Neuronal stem cell (in vitro differentiated cells): ENCODE measurements around the gene PLAC1.

Experiments used
- DNase-seq: peaks from one replicate; pipeline ENCODE4 v3.0.0-alpha.2; 2013; ENCODE audit warnings: low spot score
- H2AFZ ChIP-seq: one replicate; pipeline ENCODE4 v1.6.1; 2013; ENCODE audit warnings: mild to moderate bottlenecking, low read length, inconsistent platforms
- H2AK5ac ChIP-seq: 2 replicates; pipeline ENCODE4 v1.6.1; 2013; ENCODE audit warnings: low read depth, mild to moderate bottlenecking, inconsistent platforms, low read length, moderate library complexity, mixed read lengths
- H2BK120ac ChIP-seq: 2 replicates; pipeline ENCODE4 v1.6.1; 2013; ENCODE audit warnings: low read depth, mild to moderate bottlenecking, inconsistent platforms, low read length, moderate library complexity, mixed read lengths
- H2BK12ac ChIP-seq: one replicate; pipeline ENCODE4 v1.6.1; 2013; ENCODE audit warnings: low read length, inconsistent platforms
- H2BK15ac ChIP-seq: 2 replicates; pipeline ENCODE4 v1.6.1; 2013; ENCODE audit warnings: mild to moderate bottlenecking, low read length, inconsistent platforms, mixed read lengths
- H2BK5ac ChIP-seq: one replicate; pipeline ENCODE4 v1.6.1; 2013; ENCODE audit warnings: inconsistent platforms, mild to moderate bottlenecking, low read length, moderate library complexity
- H3K14ac ChIP-seq: one replicate; pipeline ENCODE4 v1.6.1; 2013; ENCODE audit warnings: low read length, inconsistent platforms
- H3K18ac ChIP-seq: 2 replicates; pipeline ENCODE4 v1.6.1; 2013; ENCODE audit warnings: low read length, inconsistent platforms
- H3K23ac ChIP-seq: 2 replicates; pipeline ENCODE4 v1.6.1; 2013; ENCODE audit warnings: low read depth, mild to moderate bottlenecking, mixed read lengths, low read length, inconsistent platforms; ENCODE audit not compliant: poor library complexity
- H3K27ac ChIP-seq: replicated peaks from 3 replicates; pipeline ENCODE4 v1.5.1; 2013; ENCODE audit warnings: low read length, inconsistent platforms
- H3K27me3 ChIP-seq, 3 experiments: 2 replicates each; pipeline ENCODE4 v1.6.1; 2013; ENCODE audit warnings: low read length in 3 of 3, mild to moderate bottlenecking in 2 of 3, inconsistent platforms in 1 of 3, low read depth in 1 of 3, mixed read lengths in 1 of 3, moderate library complexity in 1 of 3; ENCODE audit not compliant: control insufficient read depth in 3 of 3, insufficient read depth in 3 of 3
- H3K36me3 ChIP-seq, 2 donors: replicated peaks in 1 of 2; 2 replicates each; pipeline ENCODE4 v1.6.1; 2013; ENCODE audit warnings: low read length in 2 of 2; ENCODE audit not compliant: control insufficient read depth in 2 of 2, insufficient read depth in 2 of 2
- H3K4ac ChIP-seq: 2 replicates; pipeline ENCODE4 v1.6.1; 2013; ENCODE audit warnings: inconsistent platforms, mild to moderate bottlenecking, low read length, moderate library complexity
- H3K4me1 ChIP-seq, 2 donors: 1 replicate in 1 of 2; 2 replicates in 1 of 2; pipeline ENCODE4 v1.6.1; 2013; ENCODE audit warnings: low read length in 2 of 2, low read depth in 1 of 2; ENCODE audit not compliant: control insufficient read depth in 2 of 2, insufficient read depth in 1 of 2
- H3K4me2 ChIP-seq: one replicate; pipeline ENCODE4 v1.6.1; 2013; ENCODE audit warnings: mild to moderate bottlenecking, low read length, inconsistent platforms; ENCODE audit not compliant: insufficient read depth, poor library complexity, severe bottlenecking
- H3K4me3 ChIP-seq, 2 donors: 2 replicates each; pipeline ENCODE4 v1.5.1; 2013; ENCODE audit warnings: low read length in 2 of 2, mild to moderate bottlenecking in 2 of 2, inconsistent platforms in 1 of 2, moderate library complexity in 1 of 2
- H3K79me1 ChIP-seq: one replicate; pipeline ENCODE4 v1.6.1; 2013; ENCODE audit warnings: low read depth, mild to moderate bottlenecking, inconsistent platforms, low read length, moderate library complexity
- H3K9ac ChIP-seq: one replicate; pipeline ENCODE4 v1.6.1; 2013; ENCODE audit warnings: mild to moderate bottlenecking, low read depth, low read length, inconsistent platforms; ENCODE audit not compliant: poor library complexity
- H3K9me3 ChIP-seq, 2 donors: replicated peaks in 1 of 2; 2 replicates each; pipeline versions ENCODE3 to v1.6.1; 2013; ENCODE audit warnings: low read length in 2 of 2, mild to moderate bottlenecking in 2 of 2, inconsistent platforms in 1 of 2, low read depth in 1 of 2, mixed read lengths in 1 of 2, moderate library complexity in 1 of 2; ENCODE audit not compliant: control insufficient read depth in 2 of 2, insufficient read depth in 1 of 2
- H4K8ac ChIP-seq: one replicate; pipeline ENCODE4 v1.6.1; 2013; ENCODE audit warnings: low read depth, mild to moderate bottlenecking, inconsistent platforms, low read length, moderate library complexity
- H4K91ac ChIP-seq: one replicate; pipeline ENCODE4 v1.6.1; 2013; ENCODE audit warnings: low read length, low read depth, mild to moderate bottlenecking, inconsistent platforms; ENCODE audit not compliant: poor library complexity
- WGBS, 2 donors: extraction: QIAGEN DNeasy Blood & Tissue Kit; methylation state at CpG; one replicate each; pipeline ENCODE4 v1.1.7; 2013; ENCODE audit warnings: missing lambda C conversion rate in 2 of 2, mixed read lengths in 1 of 2; ENCODE audit not compliant: insufficient read length in 2 of 2, insufficient replicate concordance in 1 of 2; ENCODE audit errors: extremely low coverage in 2 of 2; 5-methylcytosine and 5-hydroxymethylcytosine counted together

The PLAC1 gene

DNA sequence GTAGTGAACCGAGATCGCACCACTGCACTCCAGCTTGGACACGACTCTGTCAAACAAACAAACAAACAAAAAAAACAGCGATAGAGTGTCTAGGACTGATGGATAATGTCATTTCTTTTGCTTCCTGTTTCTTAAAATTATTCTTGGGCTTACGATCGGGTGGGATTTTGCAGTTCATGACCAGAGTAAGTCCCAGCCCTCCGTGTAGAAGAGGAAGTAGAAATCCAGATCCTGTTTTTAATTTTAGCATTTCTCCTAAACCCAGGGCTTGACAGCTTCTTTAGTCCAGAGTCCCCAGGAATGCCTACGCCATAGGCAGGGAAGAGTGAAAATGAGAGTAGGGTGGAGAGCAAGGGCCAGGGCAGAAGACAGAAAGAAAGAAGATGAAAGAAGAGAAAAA is 104.0 kb downstream of the PLAC1 start:
- Histone ChIP-seq H3K23ac (no peak overlapping the region), H3K9me3 (no peaks in the 10 kb centered on the region), H3K4me3 (no peak overlapping the region), H3K27ac (no peak overlapping the region), H3K9ac (no peak overlapping the region), H2AFZ (no peak overlapping the region), H2BK12ac (no peak overlapping the region), H3K27me3 (peaks cover 0 to 27% (median 14%) of the 10 kb centered on the region in 3 experiments), H2BK15ac (no peak overlapping the region), H3K4me2 (no peak overlapping the region), H3K79me1 (no peaks in the 10 kb centered on the region), H3K18ac (no peak overlapping the region), H3K36me3 (no peaks in the 10 kb centered on the region), H3K4me1 (peaks cover 2 to 10% of the 10 kb centered on the region in 2 donors), H4K8ac (no peak overlapping the region), H2BK120ac (no peak overlapping the region), H3K4ac (no peak overlapping the region), H4K91ac (no peak overlapping the region), H2AK5ac (no peak overlapping the region), H3K14ac (no peak overlapping the region), H2BK5ac (no peak overlapping the region)
- no CpG with 5 or more reads among the region's 8 CpGs for whole genome bisulfite sequencing, 2 donors
- no peak for DNase-seq

- no peak for DNase-seq
- Histone ChIP-seq H3K4me3 (no peak overlapping the region), H2BK5ac (no peak overlapping the region), H3K36me3 (no peaks in the 10 kb centered on the region), H3K9ac (no peak overlapping the region), H3K18ac (no peak overlapping the region), H2AFZ (no peak overlapping the region), H2AK5ac (no peak overlapping the region), H3K4ac (no peak overlapping the region), H4K8ac (no peak overlapping the region), H3K4me1 (peaks cover 2 to 10% of the 10 kb centered on the region in 2 donors), H2BK15ac (no peak overlapping the region), H4K91ac (no peak overlapping the region), H3K27ac (no peak overlapping the region), H3K4me2 (no peak overlapping the region), H3K79me1 (no peaks in the 10 kb centered on the region), H2BK12ac (no peak overlapping the region), H2BK120ac (no peak overlapping the region), H3K23ac (no peak overlapping the region), H3K14ac (no peak overlapping the region), H3K9me3 (no peaks in the 10 kb centered on the region), H3K27me3 (peaks cover 0 to 27% (median 14%) of the 10 kb centered on the region in 3 experiments)
- no CpG with 5 or more reads among the region's 5 CpGs for WGBS, 2 donors
These were observed 105.9 kb downstream of the PLAC1 start for GRCh38 chrX:134552351-134552750.

DNA sequence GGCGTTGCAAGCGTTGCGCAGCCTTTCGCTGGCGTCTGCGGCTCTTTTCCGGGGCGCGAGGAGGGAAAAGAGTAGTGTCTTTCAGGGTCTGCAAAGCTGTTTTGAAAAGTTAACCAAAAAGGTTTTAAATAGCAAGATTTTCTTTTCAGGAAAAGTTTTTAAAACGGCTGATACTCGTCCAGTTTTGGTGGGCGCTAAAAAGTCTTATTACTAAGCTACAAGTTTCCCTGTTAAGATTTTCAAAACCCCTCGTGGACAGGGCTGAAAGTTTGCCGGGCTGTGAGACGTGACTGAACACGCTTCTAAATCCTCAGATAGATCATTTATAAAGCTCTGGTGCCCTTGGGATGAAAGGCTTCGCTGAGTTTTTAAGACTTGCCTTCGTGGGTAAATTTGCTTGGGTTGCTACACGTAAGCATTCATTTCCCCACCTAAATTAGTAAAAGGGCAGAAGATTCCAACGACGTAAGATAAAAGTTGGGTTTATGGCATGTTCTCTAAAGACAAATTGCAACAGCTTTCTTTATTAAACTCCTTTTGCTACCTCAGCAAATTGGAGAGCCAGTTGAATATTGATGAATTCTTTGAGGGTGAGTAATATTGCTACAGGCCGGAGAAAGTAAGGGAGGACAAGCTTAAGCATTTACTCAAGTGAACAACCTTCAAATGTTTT is 106.8 kb downstream of the PLAC1 start:
- H3K9me3 ChIP-seq, result no peaks in the 10 kb centered on the region
- H4K91ac ChIP-seq, result no peak overlapping the region
- no peak overlapping the region for H3K4ac ChIP-seq
- H3K4me2 ChIP-seq, result peak overlapping the region; percentile 52
- peak overlapping the region; percentile 93 for H2AFZ ChIP-seq
- peaks cover 0 to 35% (median 14%) of the 10 kb centered on the region in 3 experiments for H3K27me3 ChIP-seq
- no peaks in the 10 kb centered on the region for H3K36me3 ChIP-seq
- no peak overlapping the region for H2BK5ac ChIP-seq
- H3K23ac ChIP-seq, result no peak overlapping the region
- H3K9ac ChIP-seq, result no peak overlapping the region
- WGBS, 2 donors, result no CpG with 5 or more reads among the region's 22 CpGs
- H3K4me3 ChIP-seq, result peak overlapping the region in 1 of 2 donors; percentile 20
- H3K4me1 ChIP-seq, result peaks cover 2 to 10% of the 10 kb centered on the region in 2 donors
- DNase-seq, result no peak
- no peak overlapping the region for H3K14ac ChIP-seq
- H2BK15ac ChIP-seq, result no peak overlapping the region
- H3K79me1 ChIP-seq, result no peaks in the 10 kb centered on the region
- H2BK120ac ChIP-seq, result no peak overlapping the region
- no peak overlapping the region for H3K18ac ChIP-seq
- no peak overlapping the region for H3K27ac ChIP-seq
- no peak overlapping the region for H4K8ac ChIP-seq
- H2AK5ac ChIP-seq, result no peak overlapping the region
- no peak overlapping the region for H2BK12ac ChIP-seq

DNA sequence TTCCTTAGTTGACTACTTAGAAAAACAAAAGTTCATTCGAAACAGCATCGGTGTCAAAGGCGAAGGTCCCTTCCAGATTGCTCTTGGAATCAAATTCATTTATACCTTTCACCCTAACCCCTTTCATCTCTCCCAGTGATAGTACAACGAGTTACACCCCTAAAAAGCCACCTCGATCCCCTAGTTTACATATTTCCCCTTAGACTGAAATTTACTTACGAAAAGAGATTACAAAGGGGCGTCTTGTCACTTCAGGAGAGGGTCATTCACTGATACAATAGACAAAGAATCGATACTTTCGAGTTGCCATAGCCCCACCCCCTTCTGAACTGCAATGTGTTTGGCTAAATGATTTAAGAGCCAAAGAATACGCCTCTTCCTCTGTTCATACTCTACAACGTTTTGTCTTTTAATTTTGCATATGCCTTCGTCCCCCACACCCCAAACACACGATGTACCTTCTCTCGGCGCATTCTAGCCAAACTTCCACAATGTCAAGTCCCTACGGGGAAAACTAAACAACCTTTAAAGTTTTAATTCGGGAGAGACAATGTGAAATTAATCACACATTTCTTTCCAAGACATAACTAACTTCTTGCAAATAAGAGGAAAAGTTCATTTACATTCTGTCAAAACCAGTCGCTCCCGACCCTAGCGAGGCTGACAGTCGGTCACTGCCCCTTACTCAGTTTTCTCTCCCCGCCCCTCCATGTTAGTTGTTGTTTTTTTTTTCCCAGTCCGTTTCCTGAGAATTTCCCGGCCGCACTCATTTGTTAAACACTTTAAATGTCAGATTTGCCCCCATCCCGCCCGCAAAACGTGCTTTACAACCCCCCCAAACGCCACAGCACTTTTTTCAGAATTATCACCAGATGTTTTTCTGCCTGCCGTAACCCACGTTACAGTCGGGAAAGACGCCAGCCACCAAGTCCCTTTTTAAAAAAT is 109.7 kb downstream of the PLAC1 start:
- no peaks in the 10 kb centered on the region for H3K9me3 ChIP-seq
- no peak overlapping the region for H2BK12ac ChIP-seq
- no peaks in the 10 kb centered on the region for H3K36me3 ChIP-seq
- H3K4me1 ChIP-seq, result peaks cover 2 to 10% of the 10 kb centered on the region in 2 donors
- H3K9ac ChIP-seq, result no peak overlapping the region
- no peak overlapping the region for H3K27ac ChIP-seq
- no peak overlapping the region for H3K23ac ChIP-seq
- peak overlapping the region; percentile 93 for H2AFZ ChIP-seq
- H3K4me2 ChIP-seq, result peak overlapping the region; percentile 66
- DNase-seq, result no peak
- H3K27me3 ChIP-seq, result peaks cover 2 to 58% (median 14%) of the 10 kb centered on the region in 3 experiments
- WGBS, 2 donors, result no CpG with 5 or more reads among the region's 33 CpGs
- H4K91ac ChIP-seq, result no peak overlapping the region
- H3K14ac ChIP-seq, result no peak overlapping the region
- H3K18ac ChIP-seq, result no peak overlapping the region
- no peaks in the 10 kb centered on the region for H3K79me1 ChIP-seq
- no peak overlapping the region for H2BK120ac ChIP-seq
- H2BK5ac ChIP-seq, result no peak overlapping the region
- H3K4me3 ChIP-seq, result peak overlapping the region; percentile 59 to 80
- H2AK5ac ChIP-seq, result no peak overlapping the region
- H4K8ac ChIP-seq, result no peak overlapping the region
- H2BK15ac ChIP-seq, result no peak overlapping the region
- no peak overlapping the region for H3K4ac ChIP-seq
